Muscle of arm (tissue), 12 donors: Measurements from ENCODE around the gene RAB31. TPM values are rescaled to one million over a fixed set of nuclear protein-coding genes. Genes with fewer than 3 reads are reported as not detected.

Source experiments
- DNase-seq: peaks from one replicate; pipeline ENCODE4 v3.0.0-alpha.2; 2013
- polyA plus RNA-seq, 12 donors: library from polyadenylated mRNA; unstranded; fragments of 120-200 nt; gene quantifications; one replicate each; pipeline ENCODE4 v1.2.1, GENCODE V29; 2013; ENCODE audit not compliant: insufficient read length in 12 of 12

Gene RAB31
- polyA plus RNA-seq, 12 donors: 20.2 to 50.8 (median 32.8) TPM; not detected in 1

DNA sequence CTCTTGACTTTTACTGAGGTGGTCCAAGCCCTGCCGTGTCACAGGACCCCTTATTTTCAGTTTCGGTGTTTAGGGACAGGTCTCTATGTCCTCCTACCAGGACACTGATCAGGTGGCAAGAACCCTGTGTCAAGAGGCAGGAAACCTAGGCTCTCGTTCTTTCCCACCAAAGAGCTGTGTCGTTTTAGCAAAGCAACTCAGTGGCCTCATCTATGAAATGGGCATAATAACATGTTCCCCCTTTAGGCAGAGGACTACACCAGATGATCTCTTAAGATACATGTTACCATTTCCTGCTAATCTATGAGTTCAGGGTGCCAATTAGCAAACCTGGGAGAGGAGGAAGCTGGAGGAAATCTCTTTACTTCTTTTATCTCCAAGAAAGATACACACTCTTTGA is 1.9 kb downstream of the RAB31 start:
- DNase-seq: no peak

DNA sequence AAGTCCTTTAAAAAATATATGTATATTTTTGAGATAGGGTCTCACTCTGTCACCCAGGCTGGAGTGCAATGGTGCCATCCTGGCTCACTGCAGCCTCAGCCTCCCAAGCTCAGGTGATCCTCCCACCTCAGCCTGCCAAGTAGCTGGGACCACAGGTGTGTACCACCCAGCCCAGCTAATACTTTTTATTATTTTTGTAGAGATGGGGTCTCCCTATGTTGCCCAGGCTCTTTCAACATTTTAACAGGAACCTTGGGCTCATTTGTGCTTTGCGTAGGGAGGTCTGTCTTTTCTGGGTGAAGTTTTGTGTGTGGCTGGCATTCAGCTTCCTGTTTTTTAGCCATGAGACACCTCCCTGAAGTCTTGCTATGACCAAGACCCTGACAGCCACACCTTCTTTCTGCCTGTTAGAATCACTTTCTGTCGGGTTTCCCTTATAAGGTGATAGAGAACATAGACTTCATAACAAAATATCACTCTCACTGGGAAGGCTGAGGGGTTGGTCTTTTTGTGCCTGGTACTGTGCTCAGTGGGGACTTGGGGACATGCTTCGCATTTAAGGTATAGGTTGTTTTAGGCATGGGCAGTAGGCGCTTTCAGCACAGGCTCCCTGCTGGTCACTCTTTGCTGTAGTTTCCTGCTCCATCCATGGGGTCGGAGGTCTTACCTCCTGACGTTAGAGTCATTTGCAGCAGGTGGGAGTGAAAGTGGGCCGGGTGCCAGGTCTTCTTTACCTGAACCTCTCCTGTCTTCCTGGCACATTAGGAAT is 3.4 kb downstream of the RAB31 start:
- no peak for DNase-seq

DNA sequence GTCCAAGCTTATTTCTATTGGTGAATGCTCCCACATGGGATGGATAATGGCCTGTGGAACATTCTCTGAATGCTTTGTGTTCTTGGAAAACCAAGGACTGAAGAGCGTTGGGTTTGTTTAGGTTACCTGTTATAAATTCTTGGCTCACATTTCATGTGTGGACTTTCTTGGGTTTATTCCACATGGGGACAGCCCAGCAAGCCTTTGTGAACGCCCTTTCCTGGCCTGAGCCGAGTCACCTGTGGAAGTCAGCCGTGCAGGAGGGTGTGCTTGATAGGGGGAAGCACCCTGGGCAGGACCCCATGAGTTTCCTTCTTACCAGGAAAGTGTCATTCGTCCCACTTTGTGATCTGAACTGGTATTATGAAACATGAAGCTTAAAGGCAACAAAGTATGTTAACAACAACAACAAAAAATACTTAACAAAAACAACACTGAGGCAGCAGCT is 4.1 kb downstream of the RAB31 start:
- no peak for DNase-seq

DNA sequence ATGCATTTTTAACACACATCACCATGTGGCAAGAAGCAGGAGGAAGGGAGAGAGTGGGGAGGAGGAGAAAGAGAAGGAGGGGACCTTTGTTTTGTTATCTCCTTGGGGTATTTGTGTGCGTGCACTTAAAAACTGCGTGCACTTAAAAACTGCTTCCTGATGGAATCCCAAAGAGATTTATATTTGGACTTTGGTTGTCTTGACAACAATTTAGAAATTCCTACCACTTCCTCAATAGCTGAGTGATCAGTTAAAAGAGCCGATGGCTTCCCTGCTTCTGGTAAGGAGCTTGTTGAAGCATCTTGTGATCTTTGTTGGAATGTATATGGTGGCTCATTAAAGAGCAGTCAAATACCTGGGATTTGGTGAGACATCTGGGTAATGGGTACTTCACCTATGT is 4.5 kb downstream of the RAB31 start:
- no peak for DNase-seq

DNA sequence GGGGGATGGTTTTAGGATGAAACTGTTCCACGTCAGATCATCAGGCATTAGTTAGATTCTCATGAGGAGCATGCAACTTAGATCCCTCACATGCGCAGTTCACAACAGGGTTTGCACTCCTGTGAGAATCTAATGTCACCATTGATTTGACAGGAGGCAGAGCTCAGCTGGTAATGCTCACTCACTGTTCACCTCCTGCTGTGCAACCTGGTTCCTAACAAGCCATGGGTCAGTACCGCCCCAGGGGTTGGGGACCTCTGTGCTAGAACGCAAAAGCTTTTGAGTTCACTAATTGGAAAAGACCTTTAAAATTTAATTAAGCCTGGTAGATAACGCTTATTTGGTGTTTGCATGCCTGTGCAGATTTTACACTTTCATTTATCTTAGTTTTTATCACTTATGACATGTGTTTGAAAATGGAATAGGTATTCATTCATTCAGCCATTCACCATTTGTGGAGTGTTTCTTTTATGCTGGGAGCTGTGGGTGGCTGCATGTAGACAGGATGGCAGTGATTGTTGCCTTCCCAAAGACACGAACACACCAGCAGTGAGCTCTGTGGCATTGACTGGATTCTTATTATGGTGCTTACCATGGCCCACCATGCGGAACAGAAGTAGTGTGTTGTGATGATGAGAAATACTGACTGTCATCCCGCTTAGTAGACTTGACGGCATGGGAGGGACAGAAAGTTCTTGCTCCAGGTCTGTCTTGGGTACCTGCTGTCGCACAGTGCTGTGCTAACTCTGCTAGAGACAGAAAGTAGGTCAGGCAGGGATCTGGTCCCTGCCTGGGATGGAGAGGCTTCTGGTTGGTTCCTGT is 6.4 kb downstream of the RAB31 start:
- DNase-seq: no peak

DNA sequence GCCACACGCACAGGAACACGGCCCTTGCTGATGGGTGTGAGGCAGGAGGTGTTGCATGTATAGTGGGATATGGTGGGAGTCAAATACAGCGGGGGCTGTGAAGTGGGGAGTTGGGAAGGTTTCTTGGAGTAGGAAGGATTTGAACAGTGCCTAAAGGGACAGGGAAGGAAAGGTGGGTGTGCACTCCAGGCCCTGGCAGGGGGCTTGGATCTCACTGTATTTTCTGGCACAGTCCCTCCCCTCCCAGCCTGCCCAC is 6.9 kb downstream of the RAB31 start:
- DNase-seq: no peak

DNA sequence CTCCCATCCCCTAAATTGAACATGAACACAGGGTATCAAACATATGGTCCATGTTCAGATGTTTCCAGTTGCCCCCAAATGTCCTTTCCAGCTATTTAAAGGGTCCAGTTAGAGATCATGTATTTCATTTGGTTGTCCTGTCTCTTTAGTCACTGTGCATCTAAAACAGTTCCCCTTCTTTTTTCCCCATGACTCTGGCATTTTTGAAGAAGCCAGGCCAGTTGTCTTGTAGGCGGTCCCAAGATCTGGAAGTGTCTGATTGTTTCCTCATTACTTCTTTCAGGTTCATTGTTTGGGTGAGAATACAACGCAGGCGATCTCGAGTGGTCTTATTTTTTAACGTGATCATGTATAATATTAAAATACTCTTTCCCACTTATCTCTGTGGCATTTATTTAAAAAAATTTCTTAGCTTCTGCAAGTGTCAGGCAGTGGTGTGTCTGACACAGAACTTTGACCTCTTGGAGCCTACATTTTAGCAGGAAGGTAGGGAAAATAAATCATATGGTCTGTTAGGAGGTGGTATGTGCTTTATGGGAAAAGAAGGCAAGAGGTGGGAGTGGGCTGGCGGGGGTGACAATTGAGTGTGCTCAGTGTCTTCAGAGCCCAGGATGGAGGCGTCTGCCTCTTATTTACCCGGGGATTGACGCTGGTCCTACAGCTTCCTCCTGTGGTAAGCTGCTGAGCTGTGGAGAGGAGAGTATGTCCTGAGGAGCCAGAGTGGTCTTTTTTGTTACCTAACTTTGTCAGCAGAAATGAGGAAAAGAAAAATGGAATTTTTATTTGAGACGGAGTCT is 8.1 kb downstream of the RAB31 start:
- DNase-seq: no peak

DNA sequence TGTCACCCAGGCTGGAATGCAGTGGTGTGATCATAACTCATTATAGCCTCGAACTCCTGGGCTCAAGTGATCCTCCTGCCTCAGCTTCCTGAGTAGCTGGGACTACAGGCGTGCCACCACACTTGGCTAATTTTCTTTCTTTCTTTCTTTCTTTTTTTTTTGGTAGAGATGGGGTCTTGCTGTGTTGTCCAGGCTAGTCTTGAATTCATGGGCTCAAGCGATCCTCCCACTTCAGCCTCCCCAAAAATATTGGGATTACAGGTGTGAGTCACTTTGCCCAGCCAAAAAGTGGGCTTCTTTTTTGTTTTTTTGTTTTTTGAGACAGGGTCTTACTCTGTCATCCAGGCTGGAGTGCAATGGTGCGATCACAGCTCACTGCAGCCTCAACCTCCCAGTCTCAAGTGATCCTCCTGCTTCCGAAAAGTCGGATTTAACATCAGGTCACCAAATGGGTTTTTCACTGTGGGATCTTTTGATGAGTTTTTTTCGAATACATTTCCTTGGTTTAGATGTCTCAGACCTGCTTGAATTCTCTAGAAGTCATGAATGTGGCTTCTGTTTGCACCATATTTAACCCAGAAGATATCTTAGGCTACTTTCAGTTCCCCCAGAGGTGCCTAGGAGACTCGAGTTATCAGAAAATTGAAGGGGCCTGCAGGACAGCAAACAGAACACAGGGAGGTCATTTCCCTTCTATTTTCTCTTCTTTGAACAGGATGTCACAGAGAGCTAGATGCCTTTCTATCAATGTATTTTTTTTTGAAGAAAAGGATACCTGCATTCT is 8.9 kb downstream of the RAB31 start:
- DNase-seq: no peak

DNA sequence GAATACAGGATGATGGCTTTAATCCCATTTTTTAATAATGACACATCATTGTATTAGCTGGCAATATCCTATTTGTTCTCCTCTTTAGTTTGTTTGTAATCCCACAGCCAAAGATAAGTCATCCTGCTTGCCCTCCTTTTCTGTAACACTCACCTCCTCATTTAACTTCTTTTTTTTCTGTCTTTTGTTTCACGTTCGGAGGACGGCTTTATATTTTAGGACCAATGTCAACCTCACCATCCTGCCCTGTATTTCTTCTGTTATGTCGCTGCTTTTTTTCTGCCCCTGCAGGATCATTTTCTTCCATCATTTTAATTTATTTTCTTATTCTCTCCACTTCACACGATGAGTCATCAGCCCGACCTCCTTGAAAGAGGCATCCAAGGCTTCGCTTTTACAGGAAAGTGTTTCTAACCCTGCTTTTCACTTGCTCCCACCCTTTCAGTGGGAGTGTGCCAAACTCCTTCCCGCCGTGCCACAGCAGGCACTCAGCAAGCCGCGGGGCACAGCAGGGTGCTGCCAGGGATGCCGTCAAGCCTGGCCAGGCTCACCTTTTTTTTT is 11.4 kb downstream of the RAB31 start:
- no peak for DNase-seq

DNA sequence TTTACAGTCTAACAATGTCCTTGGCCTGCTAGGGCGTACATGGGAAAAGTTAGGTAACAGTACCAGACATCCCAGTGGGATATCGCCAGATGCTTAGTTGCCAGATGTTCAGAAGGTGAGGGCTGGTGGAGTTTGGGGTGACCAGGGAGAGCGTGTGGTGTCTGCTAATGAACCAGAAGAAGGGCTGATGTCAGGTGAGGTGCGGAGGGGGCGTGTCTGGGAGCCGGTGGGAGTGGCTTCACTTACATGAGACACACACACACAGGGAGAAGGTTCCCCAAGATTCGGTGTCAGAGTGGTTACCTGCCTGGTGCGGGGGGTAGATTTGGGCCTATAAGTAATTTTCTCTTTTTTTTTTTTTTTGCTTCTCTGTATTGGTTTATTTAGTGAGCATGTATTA is 12.2 kb downstream of the RAB31 start:
- DNase-seq: no peak

DNA sequence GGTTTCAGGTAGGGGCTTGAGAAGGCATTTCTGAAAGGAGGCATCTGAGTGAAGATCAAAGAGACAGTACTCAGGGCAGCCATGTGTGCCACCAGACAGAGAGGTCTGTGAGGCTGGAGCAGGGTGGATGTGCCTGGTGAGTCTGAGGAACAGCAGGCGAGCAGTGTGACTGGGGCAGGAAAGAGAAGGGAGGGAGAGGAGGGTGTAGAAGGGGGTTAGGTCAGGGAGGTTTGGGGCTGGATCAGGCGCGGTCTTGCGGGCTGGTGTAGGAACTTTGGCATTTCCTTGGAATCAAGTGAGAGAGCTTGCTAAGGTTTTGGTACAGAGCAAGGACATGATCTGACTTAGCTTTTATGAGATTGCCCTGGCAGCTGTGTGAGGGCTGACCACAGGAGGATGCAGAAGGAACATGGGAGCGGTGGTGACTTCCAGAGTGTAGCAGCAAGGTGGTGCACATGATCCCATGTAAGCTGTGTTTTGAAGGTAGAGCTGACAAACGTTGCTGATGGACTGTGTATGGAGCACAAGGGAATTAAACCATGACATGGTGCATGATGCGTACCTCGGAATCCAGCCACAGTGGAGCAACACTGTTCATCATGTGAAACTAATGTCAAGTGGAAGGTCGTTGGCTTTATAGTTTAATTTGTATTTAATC is 13.9 kb downstream of the RAB31 start:
- no peak for DNase-seq

DNA sequence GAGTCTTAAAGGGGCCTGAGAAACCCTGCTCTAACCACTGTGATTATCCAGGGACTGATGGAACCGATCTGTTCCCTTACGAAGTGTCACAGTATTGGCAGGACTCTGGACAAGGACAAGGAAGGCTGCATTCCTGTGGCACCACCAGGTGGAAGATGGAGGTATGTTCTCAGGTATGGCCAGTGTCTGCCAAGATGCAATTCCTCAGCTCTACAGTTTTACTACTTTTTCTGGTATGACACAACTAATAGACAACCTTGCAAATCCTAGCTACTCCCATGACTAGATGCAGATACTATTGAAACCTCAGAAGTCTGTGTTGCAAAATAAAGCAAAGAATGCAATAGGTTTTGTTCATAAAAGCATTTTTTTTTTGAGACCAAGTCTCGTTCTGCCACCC is 14.6 kb downstream of the RAB31 start:
- no peak for DNase-seq

DNA sequence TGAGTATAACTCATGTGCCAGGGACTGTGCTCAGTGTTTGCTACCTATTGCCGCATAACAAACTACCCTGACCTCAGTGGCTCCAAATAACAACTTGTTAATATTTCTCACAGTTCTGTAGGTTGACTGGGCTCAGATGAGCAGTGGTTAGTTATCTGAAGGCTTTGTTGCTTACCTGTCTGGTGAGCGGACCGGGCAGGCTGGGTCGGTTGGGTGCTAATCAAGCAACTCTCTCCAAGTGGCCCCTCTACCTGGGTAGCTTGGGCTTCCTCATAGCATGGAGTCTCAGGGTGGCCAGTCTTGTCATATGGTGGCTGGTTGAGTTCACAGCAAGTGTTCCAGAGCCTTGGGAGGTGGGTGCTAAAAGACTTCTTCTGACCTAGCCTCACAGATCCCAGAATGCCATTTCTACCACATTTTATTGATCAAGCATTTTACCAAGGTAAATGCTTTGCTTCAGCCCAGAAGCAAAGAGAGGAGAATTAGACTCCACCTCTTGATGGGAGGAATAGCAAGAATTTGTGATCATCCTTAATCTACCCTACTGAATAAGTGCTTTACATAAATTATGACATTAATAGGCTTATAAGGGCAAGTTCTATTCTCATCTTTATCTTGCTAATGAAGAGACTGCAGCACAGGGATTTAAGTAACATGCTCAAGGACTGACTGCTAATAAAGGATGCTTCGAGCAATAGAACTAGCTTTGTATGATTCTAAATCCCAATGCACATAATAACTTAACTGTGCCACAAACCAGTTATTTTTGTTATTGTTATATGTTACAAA is 16.9 kb downstream of the RAB31 start:
- no peak for DNase-seq

DNA sequence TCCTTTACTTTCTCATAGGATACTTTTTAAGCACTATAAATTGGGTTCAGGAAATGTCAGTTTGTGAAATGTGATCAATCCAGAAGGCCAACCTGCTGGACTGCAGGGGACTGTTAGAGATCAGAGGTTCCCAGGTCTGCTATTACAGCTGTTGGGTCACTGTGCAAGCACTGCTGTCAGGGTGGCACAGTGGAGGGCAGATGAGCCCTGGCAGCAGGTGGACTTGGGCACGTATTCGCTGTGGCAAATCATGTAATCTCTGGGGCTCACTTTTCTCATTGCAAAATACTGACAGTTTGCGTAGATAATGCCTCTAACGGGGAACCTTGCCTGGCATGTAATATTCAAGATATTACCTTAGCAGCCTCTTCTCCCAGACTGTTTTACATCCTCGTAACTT is 18.1 kb downstream of the RAB31 start:
- no peak for DNase-seq

DNA sequence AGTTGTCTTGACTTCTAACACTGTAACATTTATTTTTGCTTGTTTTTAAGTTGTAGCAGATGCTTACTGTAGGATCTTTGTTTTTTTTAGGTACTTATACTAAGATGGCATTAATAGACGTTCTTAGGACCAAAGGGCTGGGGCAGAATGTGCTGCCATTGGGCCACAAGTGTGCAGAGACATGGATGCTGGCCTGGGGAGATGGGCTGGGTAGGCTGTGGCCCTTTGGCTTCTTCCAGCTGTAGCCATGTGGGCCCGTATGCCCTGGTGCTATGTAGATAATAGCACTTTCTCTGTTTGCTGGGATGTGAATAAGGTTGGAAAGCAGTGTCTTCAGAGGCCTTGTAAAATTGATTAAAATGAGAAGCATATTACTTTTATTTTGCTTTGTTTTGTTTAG is 18.8 kb downstream of the RAB31 start:
- DNase-seq: no peak

DNA sequence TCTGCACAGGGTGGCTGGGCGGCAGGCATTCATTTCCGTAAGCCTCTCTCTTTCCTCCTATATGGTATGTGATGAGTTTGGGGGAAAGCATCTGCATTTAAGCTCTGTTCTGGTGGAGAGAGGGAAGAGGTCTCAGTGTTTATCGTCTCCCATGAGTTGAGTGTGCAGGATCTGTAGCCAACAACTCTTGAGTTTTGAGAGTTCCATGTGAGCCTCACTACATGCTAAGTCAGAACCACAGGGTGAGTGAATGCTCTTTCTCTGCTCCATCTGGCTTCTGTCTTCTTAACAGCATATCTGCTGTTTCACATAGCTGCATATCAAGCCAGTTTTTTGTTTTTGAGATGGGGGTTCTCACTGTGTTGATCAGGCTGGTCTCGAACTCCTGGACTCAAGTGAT is 22.7 kb downstream of the RAB31 start:
- DNase-seq: no peak

DNA sequence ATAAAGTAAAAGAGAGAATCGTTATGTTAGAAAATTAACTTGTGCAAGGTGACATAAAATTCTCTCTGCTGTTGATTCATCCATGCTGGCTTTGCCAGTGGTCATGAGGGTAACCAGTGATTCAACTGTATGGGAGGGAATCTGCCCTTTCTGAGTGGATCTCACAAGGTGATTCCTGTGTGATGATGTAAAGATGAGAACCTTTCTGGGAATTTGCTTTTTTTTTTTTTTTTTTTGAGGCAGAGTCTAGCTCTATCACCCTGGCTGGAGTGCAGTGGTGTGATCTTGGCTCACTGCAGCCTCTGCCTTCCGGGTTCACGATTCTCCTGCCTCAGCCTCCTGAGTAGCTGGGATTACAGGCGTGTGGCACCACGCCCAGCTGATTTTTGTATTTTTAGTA is 23.3 kb downstream of the RAB31 start:
- DNase-seq: no peak

DNA sequence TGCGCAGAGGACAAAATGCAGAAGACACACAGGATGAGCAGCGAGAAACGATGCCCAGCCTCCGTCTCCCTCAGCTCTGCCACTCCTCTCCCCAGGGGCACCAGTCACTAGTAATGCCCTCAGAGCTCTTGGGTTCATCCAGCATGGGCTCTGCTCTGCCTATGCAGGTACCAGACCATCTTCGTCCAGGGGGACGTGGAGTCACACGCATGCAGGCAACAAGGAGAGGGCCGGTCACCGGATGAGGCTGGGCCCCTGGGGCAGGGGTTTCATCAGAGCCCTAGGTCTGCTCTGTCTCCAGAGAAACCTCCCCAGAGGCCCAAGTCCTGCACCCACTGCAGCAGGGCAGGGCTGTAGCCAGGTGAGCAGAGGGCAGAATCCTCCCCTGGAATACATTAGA is 23.9 kb downstream of the RAB31 start:
- no peak for DNase-seq

DNA sequence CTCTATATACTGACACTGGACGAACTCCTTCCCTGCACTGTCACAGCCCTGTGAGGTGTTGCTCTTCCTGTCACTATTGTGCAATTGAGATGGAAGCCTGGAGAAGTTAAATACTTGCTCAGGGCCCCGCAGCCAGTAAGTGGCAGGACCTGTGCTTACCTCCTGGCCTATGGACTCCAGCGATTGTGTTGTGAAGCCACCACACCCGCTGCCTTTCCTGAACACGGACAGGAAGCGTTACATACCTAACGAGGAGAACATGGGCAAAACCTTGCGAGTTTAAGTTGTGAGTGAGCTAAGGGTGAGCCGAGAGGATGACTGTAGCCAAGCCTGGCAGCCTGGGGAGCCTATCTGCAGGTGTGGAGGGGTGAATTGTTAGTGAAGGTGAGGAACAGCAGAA is 26.1 kb downstream of the RAB31 start:
- no peak for DNase-seq

DNA sequence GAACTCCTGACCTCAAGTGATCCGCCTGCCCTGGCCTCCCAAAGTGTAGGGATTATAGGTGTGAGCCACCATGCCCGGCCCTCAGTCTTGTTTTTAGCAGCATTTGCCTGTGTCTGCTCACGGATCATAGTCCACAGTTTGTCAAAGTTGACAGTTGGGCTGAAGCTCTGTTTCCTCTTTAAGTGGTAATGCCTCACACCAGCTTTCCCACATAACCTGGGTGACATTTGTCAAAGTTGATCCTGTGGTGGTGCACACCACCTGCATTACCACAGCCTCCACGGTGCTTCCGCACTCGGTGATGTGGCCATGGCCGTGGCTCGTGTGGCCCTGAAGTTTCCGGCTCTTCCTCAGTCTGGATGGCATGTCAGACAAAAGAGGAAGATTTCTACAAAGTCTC is 27.1 kb downstream of the RAB31 start:
- no peak for DNase-seq
